ENCODE results near the gene GRAMD1A. TPM values are rescaled to one million over a fixed set of nuclear protein-coding genes. Genes with fewer than 3 reads are reported as not detected.
A peak's percentile ranks its signal among the peaks of the same experiment; 100 is the strongest.

GRAMD1A gene
- total RNA-seq, 1 donor from 2014 or later = 67.4 TPM

- no peaks in the 10 kb centered on the region for H3K79me2 ChIP-seq (ENCODE audit: insufficient read depth, low read length)
- H3K4me3 ChIP-seq (ENCODE audit: insufficient read depth, low read depth, low read length) = no peak overlapping the region
- peak; percentile 45 for DNase-seq (ENCODE audit: low read depth)
- no peaks in the 10 kb centered on the region for H3K27me3 ChIP-seq (ENCODE audit: insufficient read depth, low read length)
- H3K9ac ChIP-seq (ENCODE audit: low read length) = no peak overlapping the region
- no peak overlapping the region for H2AFZ ChIP-seq (ENCODE audit: low read depth, low read length)
- H3K27me3 Mint-ChIP-seq (ENCODE audit: low read depth, unreplicated experiment) = peaks cover 18% of the 10 kb centered on the region
- no peak overlapping the region for H3K27ac ChIP-seq (ENCODE audit: low read depth, low read length)
- H3K4me2 ChIP-seq (ENCODE audit: low read length) = no peak overlapping the region
- peaks cover 4% of the 10 kb centered on the region for H3K36me3 Mint-ChIP-seq (ENCODE audit: low read depth, unreplicated experiment)
- H3K4me1 ChIP-seq (ENCODE audit: insufficient read depth, low read length) = no peaks in the 10 kb centered on the region
- TF ChIP-seq CTCF (IDR thresholded peaks at IDR 0.05; ENCODE audit: insufficient read depth, low read depth, low read length) = peak; percentile 70
- TF ChIP-seq EZH2 (IDR thresholded peaks at IDR 0.05; ENCODE audit: insufficient read depth, low read length) = no peak
- no peak overlapping the region for H3K4me3 Mint-ChIP-seq (ENCODE audit: unreplicated experiment)
- no peaks in the 10 kb centered on the region for H3K36me3 ChIP-seq (ENCODE audit: insufficient read depth, low read length)
- H3K4me1 Mint-ChIP-seq (ENCODE audit: low read depth, unreplicated experiment) = peaks cover 5% of the 10 kb centered on the region
- H3K27ac Mint-ChIP-seq (ENCODE audit: unreplicated experiment) = no peak overlapping the region
- peaks cover 3% of the 10 kb centered on the region for H3K9me3 Mint-ChIP-seq (ENCODE audit: unreplicated experiment)
- peaks cover 4% of the 10 kb centered on the region for H3K9me3 ChIP-seq (ENCODE audit: insufficient read depth, low read depth, low read length)
- no peak for FAIRE-seq
- no peaks in the 10 kb centered on the region for H4K20me1 ChIP-seq (ENCODE audit: insufficient read depth, low read length)
Measured at GRCh38 chr19:35066691-35067563, 66.8 kb downstream of the GRAMD1A start.

- H3K4me3 ChIP-seq (ENCODE audit: insufficient read depth, low read depth, low read length) = no peak overlapping the region
- no peak overlapping the region for H2AFZ ChIP-seq (ENCODE audit: low read depth, low read length)
- TF ChIP-seq EZH2 (IDR thresholded peaks at IDR 0.05; ENCODE audit: insufficient read depth, low read length) (no peak), CTCF (IDR thresholded peaks at IDR 0.05; ENCODE audit: insufficient read depth, low read depth, low read length) (no peak)
- H4K20me1 ChIP-seq (ENCODE audit: insufficient read depth, low read length) = no peaks in the 10 kb centered on the region
- peaks cover 3% of the 10 kb centered on the region for H3K9me3 Mint-ChIP-seq (ENCODE audit: unreplicated experiment)
- H3K9ac ChIP-seq (ENCODE audit: low read length) = no peak overlapping the region
- no peak overlapping the region for H3K27ac Mint-ChIP-seq (ENCODE audit: unreplicated experiment)
- no peaks in the 10 kb centered on the region for H3K27me3 ChIP-seq (ENCODE audit: insufficient read depth, low read length)
- H3K4me1 ChIP-seq (ENCODE audit: insufficient read depth, low read length) = no peaks in the 10 kb centered on the region
- H3K36me3 Mint-ChIP-seq (ENCODE audit: low read depth, unreplicated experiment) = peaks cover 4% of the 10 kb centered on the region
- no peaks in the 10 kb centered on the region for H3K79me2 ChIP-seq (ENCODE audit: insufficient read depth, low read length)
- no peak overlapping the region for H3K4me3 Mint-ChIP-seq (ENCODE audit: unreplicated experiment)
- H3K4me2 ChIP-seq (ENCODE audit: low read length) = no peak overlapping the region
- peaks cover 13% of the 10 kb centered on the region for H3K27me3 Mint-ChIP-seq (ENCODE audit: low read depth, unreplicated experiment)
- FAIRE-seq = no peak
- H3K27ac ChIP-seq (ENCODE audit: low read depth, low read length) = no peak overlapping the region
- peaks cover 5% of the 10 kb centered on the region for H3K4me1 Mint-ChIP-seq (ENCODE audit: low read depth, unreplicated experiment)
- no peaks in the 10 kb centered on the region for H3K36me3 ChIP-seq (ENCODE audit: insufficient read depth, low read length)
- no peak for DNase-seq (ENCODE audit: low read depth)
- H3K9me3 ChIP-seq (ENCODE audit: insufficient read depth, low read depth, low read length) = peaks cover 4% of the 10 kb centered on the region
Measured at GRCh38 chr19:35068941-35069634, 69.0 kb downstream of the GRAMD1A start.

Measured in astrocyte (in vitro differentiated cells and primary cell).